HCT116 (cell line): ENCODE results near the gene ZNF423. TPM values are rescaled to one million over a fixed set of nuclear protein-coding genes. Genes with fewer than 3 reads are reported as not detected.

Experiments used
- ATAC-seq: fragments of 200-7000 bp; cut with Tn5 transposase; 2 replicates; pipeline ENCODE4 v1.9.1; 2020; ENCODE audit warnings: mild to moderate bottlenecking, moderate library complexity
- BruUV-seq: library from RNA; stranded (reverse); fragments of 400-500 nt; replicated peaks from 2 replicates; lab custom pipeline; 2021; lab: Mats Ljungman, UMichigan
- CTCF ChIA-PET: fragments of 300-600 bp; sonication (Branson Sonifier 250); formaldehyde crosslinking; loops from one replicate; lab custom pipeline; 2021; ENCODE audit warnings: antibody characterized with exemption; lab: Charles Lee
- POLR2A ChIA-PET: fragments of 300-600, 350-600 bp; sonication (Branson Sonifier 250); formaldehyde crosslinking; loops from one replicate; lab custom pipeline; 2021; ENCODE audit warnings: antibody characterized with exemption; lab: Charles Lee
- RAD21 ChIA-PET, 2 experiments: fragments of 300-600 bp; sonication (Branson Sonifier 250); formaldehyde crosslinking; loops; one replicate each; lab custom pipeline; 2023; ENCODE audit warnings: low total read pairs in 2 of 2; ENCODE audit not compliant: uncharacterized antibody in 2 of 2, unreplicated experiment in 2 of 2, low non-redundant PET in 1 of 2; lab: Charles Lee
- DNase-seq: peaks from one replicate; pipeline ENCODE4 v3.0.0-alpha.2; 2010; ENCODE audit warnings: low read depth, low spot score
- H2AFZ ChIP-seq: fragments of 200-600 bp; shearing (Covaris generic), sonication (generic); 2 replicates; pipeline ENCODE4 v1.6.1; 2017; ENCODE audit warnings: low read depth, mixed run types, mixed read lengths, antibody characterized with exemption, low read length; ENCODE audit not compliant: poor library complexity, severe bottlenecking
- H3K27ac ChIP-seq: 2 replicates; pipeline ENCODE4 v1.5.1; 2012; ENCODE audit warnings: low read depth, low read length
- H3K27me3 ChIP-seq: fragments of 200-600 bp; sonication (generic); 2 replicates; pipeline ENCODE4 v1.6.1; 2016; ENCODE audit warnings: mixed run types, low read length, mixed read lengths; ENCODE audit not compliant: insufficient read depth
- H3K36me3 ChIP-seq, 2 experiments: fragments of 200-500 bp in 1 of 2; fragments of 200-600 bp in 1 of 2; sonication (Bioruptor generic) in 1 of 2; sonication (generic) in 1 of 2; 2 replicates each; pipeline versions ENCODE4 v1.5.1 to v1.6.1; 2014 to 2016; ENCODE audit warnings: low read length in 2 of 2, inconsistent platforms in 1 of 2, mixed read lengths in 1 of 2, mixed run types in 1 of 2; ENCODE audit not compliant: insufficient read depth in 2 of 2, control insufficient read depth in 1 of 2
- H3K4me1 ChIP-seq, 2 experiments: fragments of 200-600 bp in 1 of 2; sonication (generic) in 1 of 2; 2 replicates each; pipeline versions ENCODE4 v1.5.1 to v1.6.1; 2012 to 2017; ENCODE audit warnings: low read length in 2 of 2, inconsistent platforms in 1 of 2, mild to moderate bottlenecking in 1 of 2, mixed read lengths in 1 of 2, mixed run types in 1 of 2, moderate library complexity in 1 of 2; ENCODE audit not compliant: insufficient read depth in 2 of 2, control insufficient read depth in 1 of 2
- H3K4me2 ChIP-seq: fragments of 200-600 bp; sonication (generic); 2 replicates; pipeline ENCODE4 v1.6.1; 2017; ENCODE audit warnings: mixed run types, low read length, mixed read lengths
- H3K4me3 ChIP-seq, 2 experiments: fragments of 200-600 bp in 1 of 2; sonication (generic) in 1 of 2; replicated peaks in 1 of 2; 2 replicates each; pipeline ENCODE4 v1.5.1; 2011 to 2016; ENCODE audit warnings: low read length in 2 of 2, control low read depth in 1 of 2, low read depth in 1 of 2, mild to moderate bottlenecking in 1 of 2, mixed read lengths in 1 of 2, mixed run types in 1 of 2
- H3K79me2 ChIP-seq: fragments of 200-600 bp; sonication (generic); 2 replicates; pipeline ENCODE4 v1.6.1; 2017; ENCODE audit warnings: mild to moderate bottlenecking, mixed run types, low read length, moderate library complexity, mixed read lengths; ENCODE audit not compliant: insufficient read depth
- H3K9ac ChIP-seq: fragments of 200-600 bp; sonication (generic); 2 replicates; pipeline ENCODE4 v1.6.1; 2016; ENCODE audit warnings: low read length, mixed read lengths
- H3K9me2 ChIP-seq: fragments of 200-600 bp; sonication (generic), shearing (Covaris generic); 2 replicates; pipeline ENCODE4 v1.6.1; 2017; ENCODE audit warnings: mixed run types, mild to moderate bottlenecking, moderate library complexity; ENCODE audit not compliant: insufficient read depth
- H3K9me3 ChIP-seq, 2 experiments: fragments of 200-500 bp in 1 of 2; fragments of 200-600 bp in 1 of 2; sonication (Bioruptor generic) in 1 of 2; sonication (generic) in 1 of 2; 2 replicates each; pipeline ENCODE4 v1.6.1; 2014 to 2017; ENCODE audit warnings: low read length in 2 of 2, mixed read lengths in 2 of 2, inconsistent platforms in 1 of 2, low read depth in 1 of 2, mild to moderate bottlenecking in 1 of 2, mixed run types in 1 of 2, moderate library complexity in 1 of 2; ENCODE audit not compliant: control insufficient read depth in 1 of 2, insufficient read depth in 1 of 2
- H4K20me1 ChIP-seq: fragments of 200-600 bp; sonication (generic), shearing (Covaris generic); 2 replicates; pipeline ENCODE4 v1.6.1; 2017; ENCODE audit warnings: mixed run types, mild to moderate bottlenecking, moderate library complexity; ENCODE audit not compliant: insufficient read depth
- ATF3 ChIP-seq: IDR thresholded peaks from 2 replicates; pipeline ENCODE4 v1.6.1; 2012
- CBX3 ChIP-seq: IDR thresholded peaks from 2 replicates; pipeline ENCODE4 v1.6.1; 2012; ENCODE audit warnings: low read depth
- CEBPB ChIP-seq: IDR thresholded peaks from 2 replicates; pipeline ENCODE4 v1.6.1; 2012; ENCODE audit warnings: low read depth
- ELF1 ChIP-seq: IDR thresholded peaks from 2 replicates; pipeline ENCODE4 v1.6.1; 2012; ENCODE audit warnings: low read depth, borderline replicate concordance
- EZH2 ChIP-seq: fragments of 200-600 bp; sonication (generic); IDR thresholded peaks from 2 replicates; pipeline ENCODE4 v1.6.1; 2017; ENCODE audit warnings: antibody characterized with exemption, mixed run types
- FOSL1 ChIP-seq: IDR thresholded peaks from 2 replicates; pipeline ENCODE4 v1.6.1; 2012; ENCODE audit warnings: low read depth
- JUND ChIP-seq: IDR thresholded peaks from 2 replicates; pipeline ENCODE4 v1.6.1; 2012
- MAX ChIP-seq: IDR thresholded peaks from 2 replicates; pipeline ENCODE4 v1.6.1; 2012
- POLR2AphosphoS5 ChIP-seq: IDR thresholded peaks from 2 replicates; pipeline ENCODE4 v1.6.1; 2011; ENCODE audit warnings: mild to moderate bottlenecking, low read depth, low read length, moderate library complexity
- REST ChIP-seq: IDR thresholded peaks from 2 replicates; pipeline ENCODE4 v1.6.1; 2012; ENCODE audit warnings: low read depth
- SIN3A ChIP-seq: IDR thresholded peaks from 2 replicates; pipeline ENCODE4 v1.6.1; 2012; ENCODE audit warnings: low read depth
- SRF ChIP-seq: IDR thresholded peaks from 2 replicates; pipeline ENCODE4 v1.6.1; 2012; ENCODE audit warnings: low read depth
- YY1 ChIP-seq: IDR thresholded peaks from 2 replicates; pipeline ENCODE4 v1.6.1; 2011; ENCODE audit warnings: low read length, low read depth, moderate library complexity, mild to moderate bottlenecking; ENCODE audit not compliant: insufficient replicate concordance; ENCODE audit errors: extremely low read depth
- ZBTB33 ChIP-seq: IDR thresholded peaks from 2 replicates; pipeline ENCODE4 v1.6.1; 2011; ENCODE audit warnings: mild to moderate bottlenecking, low read length, moderate library complexity; ENCODE audit not compliant: insufficient replicate concordance; ENCODE audit errors: extremely low read depth
- ZFX ChIP-seq: fragments of 450-650 bp; IDR thresholded peaks from 2 replicates; pipeline ENCODE4 v1.6.1; 2017
- intact Hi-C: fragments of 100-400 bp; cut with micrococcal nuclease; formaldehyde crosslinking; loops from 2 replicates; pipeline ENCODE4 v1.10.0; 2022
- total RNA-seq: library from RNA; stranded (reverse); gene quantifications from one replicate; pipeline ENCODE4 v1.2.1, GENCODE V29; 2021; ENCODE audit not compliant: unreplicated experiment

Gene ZNF423
- total RNA-seq, 1 experiment from 2014 or later = 0.22 TPM

GRCh38 chr16:49599704-49600103, 256.2 kb downstream of the ZNF423 start (continued):
- TF ChIP-seq ZBTB33 (no peak), SIN3A (no peak), MAX (no peak)

GRCh38 chr16:49599281-49599680, 256.6 kb downstream of the ZNF423 start:
- peaks cover 29% of the 10 kb centered on the region for H3K27me3 ChIP-seq
- H3K4me2 ChIP-seq = no peak overlapping the region
- H3K9me3 ChIP-seq = no peaks in the 10 kb centered on the region
- H4K20me1 ChIP-seq = no peaks in the 10 kb centered on the region
- no peak overlapping the region for H3K9ac ChIP-seq
- ChIA-PET CTCF (no interaction called here), POLR2A (no interaction called here), RAD21 (no interaction called here)
- ATAC-seq = no peak
- H3K27ac ChIP-seq = no peak overlapping the region
- no peaks in the 10 kb centered on the region for H3K36me3 ChIP-seq
- intact Hi-C loops = no loop called here
- DNase-seq = no peak
- no peaks in the 10 kb centered on the region for H3K79me2 ChIP-seq
- no peak overlapping the region for H3K4me3 ChIP-seq
- H3K9me2 ChIP-seq = no peaks in the 10 kb centered on the region
- no peak overlapping the region for H2AFZ ChIP-seq
- BruUV-seq = no TSS peak
- TF ChIP-seq EZH2 (no peak), ATF3 (no peak), YY1 (no peak), CBX3 (no peak), REST (no peak), POLR2AphosphoS5 (no peak), ZFX (no peak), CEBPB (no peak), JUND (no peak), SIN3A (no peak), FOSL1 (no peak), SRF (no peak), ELF1 (no peak)
- no peaks in the 10 kb centered on the region for H3K4me1 ChIP-seq
